Epithelial cell of umbilical artery (primary cell): ENCODE data around the gene MKKS. TPM values are rescaled to one million over a fixed set of nuclear protein-coding genes. Genes with fewer than 3 reads are reported as not detected.

Source experiments
- total RNA-seq: library from RNA; depleted of rRNA; stranded (reverse); fragments of >200 nt; gene quantifications from 2 replicates; pipeline ENCODE4 v1.2.3, GENCODE V29; 2014

MKKS gene
- 4.4 and 4.5 TPM in 2 replicates for total RNA-seq

GRCh38 chr20:10433623-10434466 lies at the start of gene MKKS:
MKKS (minus strand) TSS chr20:10434222; CDS start chr20:10413514, 20,708 bp downstream.

GRCh38 chr20:10434832-10435812 lies 1.1 kb upstream of the MKKS start, which contains the start of gene SLX4IP:
SLX4IP (plus strand) TSS chr20:10435305; CDS start chr20:10458205, 22,900 bp downstream.

Other genes starting within 250 kb of the MKKS start
- gene SNAP25, start 215.4 kb downstream of the MKKS start, total RNA-seq: 0.15 TPM in 1 of 2 replicates, not detected in the other
- 1.9 and 4.3 TPM in 2 replicates for gene SLX4IP, start 1.1 kb upstream of the MKKS start, total RNA-seq
- 82.5 and 98.8 TPM in 2 replicates for gene JAG1, start 239.8 kb upstream of the MKKS start, total RNA-seq